PC-9 (cell line): ENCODE data around the gene NKX2-3. TPM values are rescaled to one million over a fixed set of nuclear protein-coding genes. Genes with fewer than 3 reads are reported as not detected.

Source experiments
- BruUV-seq: library from RNA; stranded (reverse); fragments of 400-500 nt; replicated peaks from 2 replicates; lab custom pipeline; 2021; lab: Mats Ljungman, UMichigan
- CTCF ChIA-PET: fragments of 300-600 bp; sonication (Branson Sonifier 250); formaldehyde crosslinking; loops from one replicate; lab custom pipeline; 2022; ENCODE audit warnings: antibody characterized with exemption; lab: Charles Lee
- POLR2A ChIA-PET: fragments of 300-600 bp; sonication (Branson Sonifier 250); formaldehyde crosslinking; loops from one replicate; lab custom pipeline; 2022; ENCODE audit warnings: antibody characterized with exemption; ENCODE audit not compliant: unreplicated experiment; lab: Charles Lee
- DNase-seq, 2 experiments: peaks; one replicate each; pipeline versions ENCODE4 v3.0.0 to v3.0.0-alpha.2; 2015 to 2022; ENCODE audit warnings: mixed read lengths in 1 of 2
- H2AFZ ChIP-seq: fragments of 200-600 bp; sonication (generic); 2 replicates; pipeline ENCODE4 v1.8.1; 2017; ENCODE audit warnings: antibody characterized with exemption
- H3F3A ChIP-seq: fragments of 200-600 bp; sonication (generic); 2 replicates; pipeline ENCODE4 v1.8.1; 2017; ENCODE audit warnings: antibody characterized with exemption, mild to moderate bottlenecking, low read depth; ENCODE audit not compliant: insufficient read depth
- H3K27ac ChIP-seq: fragments of 200-600 bp; sonication (generic); 2 replicates; pipeline ENCODE4 v1.6.1; 2016; ENCODE audit warnings: mixed run types
- H3K27me3 ChIP-seq: fragments of 200-600 bp; sonication (generic); 2 replicates; pipeline ENCODE4 v1.6.1; 2016; ENCODE audit warnings: low read depth, mixed run types; ENCODE audit not compliant: insufficient read depth
- H3K36me3 ChIP-seq: fragments of 200-600 bp; sonication (generic); 2 replicates; pipeline ENCODE4 v1.6.1; 2016; ENCODE audit warnings: low read depth, mixed run types
- H3K4me1 ChIP-seq: fragments of 200-600 bp; sonication (generic); replicated peaks from 2 replicates; pipeline ENCODE4 v1.6.1; 2016; ENCODE audit warnings: mixed run types; ENCODE audit not compliant: insufficient read depth
- H3K4me2 ChIP-seq: fragments of 200-600 bp; sonication (generic); 2 replicates; pipeline ENCODE4 v1.6.1; 2017; ENCODE audit warnings: mixed run types
- H3K4me3 ChIP-seq: fragments of 200-600 bp; sonication (generic); 2 replicates; pipeline ENCODE4 v1.6.1; 2016; ENCODE audit warnings: mixed run types
- H3K79me2 ChIP-seq: fragments of 200-600 bp; sonication (generic); 2 replicates; pipeline ENCODE4 v1.6.1; 2017; ENCODE audit warnings: low read depth, mixed run types
- H3K9me2 ChIP-seq: fragments of 200-600 bp; sonication (generic); 2 replicates; pipeline ENCODE4 v1.8.1; 2017; ENCODE audit warnings: mild to moderate bottlenecking; ENCODE audit not compliant: insufficient read depth
- H3K9me3 ChIP-seq: fragments of 200-600 bp; sonication (generic); 2 replicates; pipeline ENCODE4 v1.8.1; 2016; ENCODE audit warnings: low read depth; ENCODE audit not compliant: insufficient read depth
- H4K20me1 ChIP-seq: fragments of 200-600 bp; sonication (generic); 2 replicates; pipeline ENCODE4 v1.8.1; 2017; ENCODE audit not compliant: insufficient read depth
- CTCF ChIP-seq: fragments of 200-600 bp; sonication (generic); conservative IDR thresholded peaks from 2 replicates; pipeline ENCODE4 v1.6.1; 2017; ENCODE audit warnings: mixed run types, antibody characterized with exemption, mild to moderate bottlenecking, moderate library complexity
- EZH2 ChIP-seq: fragments of 200-600 bp; sonication (generic); IDR thresholded peaks from 2 replicates; pipeline ENCODE4 v1.8.0; 2017; ENCODE audit warnings: antibody characterized with exemption, low read depth
- intact Hi-C: fragments of 100-400 bp; cut with micrococcal nuclease; formaldehyde crosslinking; loops from one replicate; pipeline ENCODE4 v1.10.0; 2022; ENCODE audit not compliant: unreplicated experiment
- total RNA-seq: library from RNA; stranded (reverse); gene quantifications from 2 replicates; pipeline ENCODE4 v1.2.3, GENCODE V29; 2021

The NKX2-3 gene
- total RNA-seq, 1 experiment from 2014 or later = not detected

- H3F3A ChIP-seq = no peaks in the 10 kb centered on the region
- H3K4me3 ChIP-seq = no peak overlapping the region
- H3K9me3 ChIP-seq = no peaks in the 10 kb centered on the region
- no TSS peak for BruUV-seq
- H3K27me3 ChIP-seq = peaks cover 15% of the 10 kb centered on the region; the same call in 1 of the 2 replicates
- H3K9me2 ChIP-seq = no peaks in the 10 kb centered on the region
- POLR2A ChIA-PET = no interaction called here
- no peak for TF ChIP-seq CTCF
- no peak overlapping the region for H3K27ac ChIP-seq
- DNase-seq = no peak
- H3K79me2 ChIP-seq = no peaks in the 10 kb centered on the region
- no peaks in the 10 kb centered on the region for H4K20me1 ChIP-seq
- H3K36me3 ChIP-seq = no peaks in the 10 kb centered on the region
- H3K4me1 ChIP-seq = no peaks in the 10 kb centered on the region
- no peak overlapping the region for H2AFZ ChIP-seq
- no peak overlapping the region for H3K4me2 ChIP-seq
- CTCF ChIA-PET = no interaction called here
- intact Hi-C loops = no loop called here
Observed at GRCh38 chr10:99534939-99535763, 2.4 kb downstream of the NKX2-3 start.

- H3K4me1 ChIP-seq = no peaks in the 10 kb centered on the region
- ChIA-PET POLR2A (no interaction called here), CTCF (no interaction called here)
- H2AFZ ChIP-seq = no peak overlapping the region
- no peaks in the 10 kb centered on the region for H4K20me1 ChIP-seq
- no peak overlapping the region for H3K27ac ChIP-seq
- H3K4me2 ChIP-seq = no peak overlapping the region
- H3F3A ChIP-seq = no peaks in the 10 kb centered on the region
- TF ChIP-seq EZH2 = no peak
- TF ChIP-seq CTCF = no peak
- no peaks in the 10 kb centered on the region for H3K79me2 ChIP-seq
- no peaks in the 10 kb centered on the region for H3K36me3 ChIP-seq
- intact Hi-C loops = no loop called here
- H3K4me3 ChIP-seq = no peak overlapping the region
- no peaks in the 10 kb centered on the region for H3K9me3 ChIP-seq
- H3K9me2 ChIP-seq = no peaks in the 10 kb centered on the region
- peaks cover 15% of the 10 kb centered on the region; the same call in 1 of the 2 replicates for H3K27me3 ChIP-seq
- no peak for DNase-seq
- no TSS peak for BruUV-seq
Observed at GRCh38 chr10:99535764-99536337, 3.1 kb downstream of the NKX2-3 start.

- H3K27ac ChIP-seq = no peak overlapping the region
Observed at GRCh38 chr10:99536338-99537085, 3.8 kb downstream of the NKX2-3 start.

More at GRCh38 chr10:99536338-99537085, 3.8 kb downstream of the NKX2-3 start:
- no peaks in the 10 kb centered on the region for H4K20me1 ChIP-seq
- BruUV-seq = no TSS peak
- H3K9me3 ChIP-seq = no peaks in the 10 kb centered on the region
- POLR2A ChIA-PET = no interaction called here
- H3K4me1 ChIP-seq = no peaks in the 10 kb centered on the region
- intact Hi-C loops = no loop called here
- CTCF ChIA-PET = no interaction called here
- peaks cover 21% of the 10 kb centered on the region; the same call in 1 of the 2 replicates for H3K27me3 ChIP-seq
- no peaks in the 10 kb centered on the region for H3K79me2 ChIP-seq
- no peaks in the 10 kb centered on the region for H3K9me2 ChIP-seq
- no peak overlapping the region for H3K4me3 ChIP-seq
- DNase-seq = no peak
- no peak overlapping the region for H2AFZ ChIP-seq
- H3F3A ChIP-seq = no peaks in the 10 kb centered on the region
- H3K36me3 ChIP-seq = no peaks in the 10 kb centered on the region
- TF ChIP-seq CTCF (no peak), EZH2 (no peak)
- H3K4me2 ChIP-seq = no peak overlapping the region
